Measurements from ENCODE around the gene KIF11. TPM values are rescaled to one million over a fixed set of nuclear protein-coding genes. Genes with fewer than 3 reads are reported as not detected.

KIF11 gene
- total and polyA plus RNA-seq, 2 of the 13 experiments (the other 11 are each of a cell fraction or from before 2014, with no cell fraction given): 8.7 to 38.4 TPM

GRCh38 chr10:92697663-92698511 lies 105.0 kb downstream of the KIF11 start (continued):
- peak in 1 of 2 experiments; percentile 64; a peak in 2 of 4 replicates for TF ChIP-seq ATF4 (CRISPR knock-in tag; IDR thresholded peaks at IDR 0.05)
- no peak for TF ChIP-seq ZC3H13 (CRISPR knock-in tag; IDR thresholded peaks at IDR 0.05)
- TF ChIP-seq EEA1 (CRISPR knock-in tag; IDR thresholded peaks at IDR 0.05; ENCODE audit: borderline replicate concordance): no peak
- TF ChIP-seq ZNF431 (CRISPR knock-in tag; IDR thresholded peaks at IDR 0.05; ENCODE audit: borderline replicate concordance, low read depth): no peak
- TF ChIP-seq ZBTB3 (CRISPR knock-in tag; IDR thresholded peaks at IDR 0.05; ENCODE audit: borderline replicate concordance, low read depth): no peak
- 0 out of 2 replicates have a peak, but pooled peaks have one; percentile 53 for TF ChIP-seq ARNT2 (CRISPR knock-in tag; IDR thresholded peaks at IDR 0.05; ENCODE audit: low read depth)
- TF ChIP-seq ZNF3 (CRISPR knock-in tag; IDR thresholded peaks at IDR 0.05): no peak
- TF ChIP-seq CHCHD3 (CRISPR knock-in tag; IDR thresholded peaks at IDR 0.05): no peak
- no peak for TF ChIP-seq ZNF446 (CRISPR knock-in tag; IDR thresholded peaks at IDR 0.05)
- no peak for TF ChIP-seq ZNF329 (CRISPR knock-in tag; IDR thresholded peaks at IDR 0.05; ENCODE audit: low read depth)
- TF ChIP-seq RAD21 (CRISPR knock-in tag; IDR thresholded peaks at IDR 0.05): no peak
- TF ChIP-seq E2F1 (CRISPR knock-in tag; IDR thresholded peaks at IDR 0.05): no peak
- no peak for TF ChIP-seq SNAPC5 (CRISPR knock-in tag; IDR thresholded peaks at IDR 0.05; ENCODE audit: borderline replicate concordance)
- TF ChIP-seq ZNF496 (CRISPR knock-in tag; IDR thresholded peaks at IDR 0.05; ENCODE audit: insufficient replicate concordance): no peak
- no peak for TF ChIP-seq BRCA1 (CRISPR knock-in tag; IDR thresholded peaks at IDR 0.05)
- TF ChIP-seq SMAD1 (CRISPR knock-in tag; IDR thresholded peaks at IDR 0.05; ENCODE audit: borderline replicate concordance, low read depth): no peak
- no peak for TF ChIP-seq ZNF772 (CRISPR knock-in tag; IDR thresholded peaks at IDR 0.05)
- no peak for TF ChIP-seq ZNF850 (CRISPR knock-in tag; conservative IDR thresholded peaks at IDR 0.05)
- 0 out of 2 replicates have a peak, but pooled peaks have one; percentile 34 for TF ChIP-seq REL (CRISPR knock-in tag; conservative IDR thresholded peaks at IDR 0.05)
- TF ChIP-seq ZMYM4 (CRISPR knock-in tag; IDR thresholded peaks at IDR 0.05): no peak
- no peak for TF ChIP-seq ZNF746 (CRISPR knock-in tag; IDR thresholded peaks at IDR 0.05)
- peak; percentile 92 for TF ChIP-seq ONECUT2 (CRISPR knock-in tag; IDR thresholded peaks at IDR 0.05)
- TF ChIP-seq ZNF691 (CRISPR knock-in tag; IDR thresholded peaks at IDR 0.05; ENCODE audit: borderline replicate concordance, low read depth): no peak
- TF ChIP-seq NAIF1 (CRISPR knock-in tag; IDR thresholded peaks at IDR 0.05; ENCODE audit: borderline replicate concordance): no peak
- TF ChIP-seq BORCS8-MEF2B (CRISPR knock-in tag; IDR thresholded peaks at IDR 0.05): no peak
- no peak for TF ChIP-seq DR1 (CRISPR knock-in tag; IDR thresholded peaks at IDR 0.05)
- TF ChIP-seq ZNF552 (CRISPR knock-in tag; IDR thresholded peaks at IDR 0.05; ENCODE audit: borderline replicate concordance): no peak
- no peak for TF ChIP-seq SMC3 (IDR thresholded peaks at IDR 0.05; ENCODE audit: low read length)

All from HepG2 (cell line).